ENCODE results near the gene ADAMTS5.

The ADAMTS5 gene

GRCh38 chr21:26946744-26947446 lies 20.0 kb downstream of the ADAMTS5 start:
- DNase-seq = no peak

- DNase-seq = no peak
Observed at GRCh38 chr21:26945916-26946675, 20.8 kb downstream of the ADAMTS5 start.

- DNase-seq = no peak
Observed at GRCh38 chr21:26943921-26944320, 23.0 kb downstream of the ADAMTS5 start.

- no peak for DNase-seq
Observed at GRCh38 chr21:26941421-26941820, 25.5 kb downstream of the ADAMTS5 start.

- DNase-seq = no peak
Observed at GRCh38 chr21:26939601-26940111, 27.2 kb downstream of the ADAMTS5 start.

GRCh38 chr21:26936641-26937040 lies 30.2 kb downstream of the ADAMTS5 start:
- no peak for DNase-seq

- DNase-seq = no peak
Observed at GRCh38 chr21:26935977-26936376, 30.9 kb downstream of the ADAMTS5 start.

GRCh38 chr21:26934383-26934782 lies 32.5 kb downstream of the ADAMTS5 start:
- DNase-seq = no peak

GRCh38 chr21:26933448-26933847 lies 33.4 kb downstream of the ADAMTS5 start:
- no peak for DNase-seq

- no peak for DNase-seq
Observed at GRCh38 chr21:26925636-26926035, 41.3 kb downstream of the ADAMTS5 start.

- DNase-seq = no peak
Observed at GRCh38 chr21:26925122-26925521, 41.8 kb downstream of the ADAMTS5 start.

- no peak for DNase-seq
Observed at GRCh38 chr21:26923986-26924385, 42.9 kb downstream of the ADAMTS5 start.

GRCh38 chr21:26920055-26920454 lies 46.8 kb downstream of the ADAMTS5 start:
- no peak for DNase-seq

GRCh38 chr21:26918323-26919079 lies 48.4 kb downstream of the ADAMTS5 start:
- no peak for DNase-seq

- DNase-seq = no peak
Observed at GRCh38 chr21:26916799-26917198, 50.1 kb downstream of the ADAMTS5 start.

- DNase-seq = no peak
Observed at GRCh38 chr21:26914557-26914956, 52.3 kb downstream of the ADAMTS5 start.

- no peak for DNase-seq
Observed at GRCh38 chr21:26912466-26912865, 54.4 kb downstream of the ADAMTS5 start.

GRCh38 chr21:26909972-26910371 lies 56.9 kb downstream of the ADAMTS5 start:
- DNase-seq = no peak

- no peak for DNase-seq
Observed at GRCh38 chr21:26900980-26901379, 65.9 kb downstream of the ADAMTS5 start.

GRCh38 chr21:26892151-26892550 lies 74.7 kb downstream of the ADAMTS5 start:
- no peak for DNase-seq

- no peak for DNase-seq
Observed at GRCh38 chr21:26888931-26889330, 78.0 kb downstream of the ADAMTS5 start.

GRCh38 chr21:26888256-26888655 lies 78.6 kb downstream of the ADAMTS5 start:
- no peak for DNase-seq

GRCh38 chr21:26887251-26887650 lies 79.6 kb downstream of the ADAMTS5 start:
- no peak for DNase-seq

- DNase-seq = no peak
Observed at GRCh38 chr21:26884436-26884835, 82.5 kb downstream of the ADAMTS5 start.
